Breast epithelium (tissue), 3 donors: ENCODE data around the gene OR56B1.

ENCODE experiments used
- POLR2A ChIP-seq: fragments of 450-650 bp; IDR thresholded peaks from one replicate; pipeline ENCODE4 v1.6.1; 2016; ENCODE audit warnings: antibody characterized with exemption, mild to moderate bottlenecking, moderate library complexity
- POLR2AphosphoS5 ChIP-seq, 3 donors: sonication (generic); formaldehyde crosslinking; IDR thresholded peaks; one replicate each; pipeline ENCODE4 v1.6.1; 2017; ENCODE audit warnings: antibody characterized with exemption in 3 of 3
- TF ChIP-seq, protein P1 (sequence below), 3 donors: fragments of 450-650 bp; IDR thresholded peaks; one replicate each; pipeline ENCODE4 v1.5.1; 2016 to 2017; ENCODE audit warnings: antibody characterized with exemption in 3 of 3, mild to moderate bottlenecking in 3 of 3, moderate library complexity in 3 of 3

DNA sequence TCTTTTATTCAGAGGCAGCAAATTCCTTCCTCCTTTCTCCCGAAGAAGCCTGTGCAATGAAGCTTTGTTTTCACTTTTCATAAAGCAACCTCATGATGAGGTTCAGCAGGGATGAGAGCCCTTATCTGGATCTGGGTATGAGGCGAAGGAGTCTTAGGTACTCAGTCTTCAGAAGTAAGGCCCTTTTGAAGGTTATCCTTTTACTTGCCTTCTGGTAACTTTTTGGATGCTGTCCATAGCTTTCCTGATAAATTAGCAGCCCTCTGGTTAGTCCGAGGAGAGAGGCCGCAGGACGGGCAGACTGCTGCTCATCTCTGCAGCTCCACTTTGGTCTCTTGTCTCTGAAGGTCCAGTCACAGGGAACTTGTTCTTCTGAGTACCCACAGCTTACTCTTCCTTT, 45.5 kb upstream of the OR56B1 start:
- TF ChIP-seq POLR2AphosphoS5 (IDR thresholded peaks at IDR 0.05) = no peak
- no peak for TF ChIP-seq POLR2A
- TF ChIP-seq, protein P1, sequence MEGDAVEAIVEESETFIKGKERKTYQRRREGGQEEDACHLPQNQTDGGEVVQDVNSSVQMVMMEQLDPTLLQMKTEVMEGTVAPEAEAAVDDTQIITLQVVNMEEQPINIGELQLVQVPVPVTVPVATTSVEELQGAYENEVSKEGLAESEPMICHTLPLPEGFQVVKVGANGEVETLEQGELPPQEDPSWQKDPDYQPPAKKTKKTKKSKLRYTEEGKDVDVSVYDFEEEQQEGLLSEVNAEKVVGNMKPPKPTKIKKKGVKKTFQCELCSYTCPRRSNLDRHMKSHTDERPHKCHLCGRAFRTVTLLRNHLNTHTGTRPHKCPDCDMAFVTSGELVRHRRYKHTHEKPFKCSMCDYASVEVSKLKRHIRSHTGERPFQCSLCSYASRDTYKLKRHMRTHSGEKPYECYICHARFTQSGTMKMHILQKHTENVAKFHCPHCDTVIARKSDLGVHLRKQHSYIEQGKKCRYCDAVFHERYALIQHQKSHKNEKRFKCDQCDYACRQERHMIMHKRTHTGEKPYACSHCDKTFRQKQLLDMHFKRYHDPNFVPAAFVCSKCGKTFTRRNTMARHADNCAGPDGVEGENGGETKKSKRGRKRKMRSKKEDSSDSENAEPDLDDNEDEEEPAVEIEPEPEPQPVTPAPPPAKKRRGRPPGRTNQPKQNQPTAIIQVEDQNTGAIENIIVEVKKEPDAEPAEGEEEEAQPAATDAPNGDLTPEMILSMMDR (IDR thresholded peaks at IDR 0.05) = no peak
